Raji (cell line): ENCODE results near the gene DDX55.

ENCODE experiments used
- POLR2A ChIP-seq: IDR thresholded peaks from 2 replicates; pipeline ENCODE4 v1.6.1; 2011; ENCODE audit warnings: low read depth, low read length, control low read depth; ENCODE audit not compliant: insufficient read depth

DDX55 gene

GRCh38 chr12:123601602-123602489, at the start of gene DDX55:
TSS of gene DDX55 (plus strand) at chr12:123602099. CDS start at chr12:123602149, 50 bp downstream.
- TF ChIP-seq POLR2A = peak; percentile 98

- no peak for TF ChIP-seq POLR2A
Measured at GRCh38 chr12:123559468-123559867, 42.4 kb upstream of the DDX55 start.

- no peak for TF ChIP-seq POLR2A
Measured at GRCh38 chr12:123571343-123571813, 30.5 kb upstream of the DDX55 start.

DNA sequence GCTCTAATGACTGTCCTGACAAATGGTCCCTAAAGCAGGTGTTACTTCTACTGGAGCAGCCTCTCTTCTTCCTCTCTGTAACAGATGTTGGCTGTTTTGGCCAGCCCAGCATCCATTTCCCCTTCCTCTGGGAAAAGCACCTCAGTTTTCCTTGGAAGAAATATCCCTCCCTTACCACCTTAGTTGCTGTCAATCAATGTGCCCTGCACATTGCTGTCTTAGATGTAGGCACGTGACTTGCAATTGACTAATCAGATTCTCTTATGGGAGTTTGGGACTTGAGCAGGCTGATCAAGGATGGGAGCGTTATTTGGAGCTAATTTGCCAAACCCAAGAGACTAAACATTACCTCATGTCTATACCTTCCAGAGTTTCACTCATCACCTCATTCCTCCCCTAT, 29.5 kb upstream of the DDX55 start:
- TF ChIP-seq POLR2A = no peak

DNA sequence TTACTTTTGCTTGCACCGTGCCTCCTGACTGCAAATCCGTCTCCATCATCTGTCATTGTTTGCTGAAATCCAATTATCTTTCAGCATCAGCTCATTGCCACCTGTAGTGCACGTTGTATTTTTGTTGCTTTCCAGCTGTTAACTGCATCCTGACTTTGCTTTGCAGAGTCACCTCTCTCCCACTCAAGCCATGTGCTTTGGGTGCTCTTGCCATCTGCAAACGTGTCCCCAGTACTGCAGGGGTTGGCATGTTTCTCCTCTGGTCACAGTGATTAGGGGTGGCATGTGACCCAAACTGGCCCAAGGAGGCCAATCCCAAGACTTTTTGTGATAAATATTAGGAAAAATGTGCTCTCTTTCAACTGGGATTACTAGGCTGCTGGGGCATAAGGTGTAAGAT, 28.0 kb upstream of the DDX55 start:
- no peak for TF ChIP-seq POLR2A

DNA sequence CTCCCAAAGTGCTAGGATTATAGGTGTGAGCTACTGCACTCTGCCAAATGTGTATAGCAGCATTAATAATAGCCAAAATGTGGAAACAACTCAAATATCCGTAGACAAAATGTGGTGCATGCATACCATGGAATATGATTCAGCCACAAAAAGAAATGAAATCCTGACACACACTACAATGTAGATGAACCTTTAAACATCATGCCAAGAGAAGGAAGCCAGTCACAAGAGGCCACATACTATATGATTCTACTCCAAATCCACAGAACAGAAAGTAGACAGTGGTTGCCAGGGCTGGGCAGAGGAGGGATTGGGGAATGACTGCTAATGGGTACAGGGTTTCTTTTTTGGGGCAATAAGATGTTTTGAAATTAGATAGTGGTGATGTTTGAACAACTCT, 25.3 kb upstream of the DDX55 start:
- TF ChIP-seq POLR2A = no peak

DNA sequence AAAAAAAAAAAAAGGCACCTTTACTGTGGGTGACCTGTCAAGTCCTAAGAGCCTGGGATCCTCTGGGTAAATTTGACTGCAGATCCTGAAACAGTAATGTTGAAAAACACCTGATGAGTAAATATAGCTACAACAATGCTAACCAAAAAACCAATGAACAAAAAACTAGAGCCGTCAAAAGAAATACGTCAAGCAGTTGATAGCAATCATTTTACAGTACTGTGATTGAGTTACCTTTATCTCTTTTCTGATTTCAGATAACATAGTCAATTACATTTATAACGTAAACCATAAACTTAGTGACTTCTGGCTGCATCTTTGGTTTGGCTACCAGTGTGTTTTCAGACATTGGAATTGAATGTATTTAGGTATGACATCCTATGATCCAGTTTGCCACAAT, 23.7 kb upstream of the DDX55 start:
- no peak for TF ChIP-seq POLR2A

GRCh38 chr12:123580772-123581171, 21.1 kb upstream of the DDX55 start:
- TF ChIP-seq POLR2A = no peak

GRCh38 chr12:123591702-123592481, 10.0 kb upstream of the DDX55 start:
- no peak for TF ChIP-seq POLR2A

DNA sequence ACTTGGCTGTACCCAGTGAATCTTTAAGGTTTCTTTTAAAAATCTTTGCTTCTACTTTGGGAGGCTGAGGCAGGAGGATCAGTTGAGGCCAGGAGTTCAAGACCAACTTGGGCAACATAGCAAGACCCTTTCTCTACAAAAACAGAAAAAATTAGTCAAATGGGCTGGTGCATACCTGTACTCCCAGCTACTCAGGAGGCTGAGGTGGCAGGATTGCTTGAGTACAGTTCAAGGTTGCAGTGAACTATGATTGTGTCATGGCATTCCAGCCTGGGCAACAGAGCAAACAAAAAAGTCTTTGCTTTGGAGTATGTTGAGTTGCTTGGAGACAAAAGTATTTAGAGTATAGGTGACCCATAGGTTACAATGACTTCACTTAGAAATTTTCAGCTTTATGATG, 6.2 kb upstream of the DDX55 start:
- no peak for TF ChIP-seq POLR2A

DNA sequence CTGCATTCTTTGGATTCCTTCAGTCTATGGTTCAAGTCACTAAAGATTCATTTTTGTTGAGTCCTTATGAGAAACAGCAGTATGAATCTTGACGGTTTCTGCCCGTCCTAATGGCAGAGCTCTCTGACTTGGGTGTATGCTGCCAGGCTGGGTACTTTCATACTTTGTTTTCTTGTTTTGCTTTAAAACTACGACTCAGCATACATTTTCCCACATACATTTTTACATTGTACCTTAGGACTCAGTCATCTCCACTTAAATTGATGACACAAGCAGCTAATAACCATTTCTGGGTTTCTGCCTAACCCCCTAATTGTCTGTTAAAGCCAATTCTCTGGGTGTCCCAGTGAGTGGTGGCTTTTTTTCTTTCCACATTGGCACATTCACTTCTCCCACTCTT, 4.8 kb upstream of the DDX55 start:
- no peak for TF ChIP-seq POLR2A

DNA sequence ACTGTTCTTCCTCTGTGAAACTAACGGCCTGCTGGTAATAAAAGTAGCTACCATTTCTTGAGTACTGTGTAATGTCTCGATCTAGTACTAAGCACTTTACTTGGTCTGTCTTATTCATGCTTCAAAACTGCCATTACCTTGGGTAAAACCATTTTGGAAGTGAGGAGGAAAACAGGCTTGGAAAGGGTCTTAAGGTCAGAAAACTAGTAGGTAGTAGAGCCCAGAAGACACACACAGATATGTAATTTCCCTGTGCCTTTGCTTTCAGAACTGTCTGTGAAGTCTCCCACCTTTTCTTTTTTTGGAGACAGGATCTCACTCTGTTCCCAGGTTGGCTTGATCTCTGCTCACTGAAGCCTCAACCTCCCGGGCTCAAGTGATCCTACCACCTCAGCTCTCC, 3.4 kb upstream of the DDX55 start:
- TF ChIP-seq POLR2A = no peak

DNA sequence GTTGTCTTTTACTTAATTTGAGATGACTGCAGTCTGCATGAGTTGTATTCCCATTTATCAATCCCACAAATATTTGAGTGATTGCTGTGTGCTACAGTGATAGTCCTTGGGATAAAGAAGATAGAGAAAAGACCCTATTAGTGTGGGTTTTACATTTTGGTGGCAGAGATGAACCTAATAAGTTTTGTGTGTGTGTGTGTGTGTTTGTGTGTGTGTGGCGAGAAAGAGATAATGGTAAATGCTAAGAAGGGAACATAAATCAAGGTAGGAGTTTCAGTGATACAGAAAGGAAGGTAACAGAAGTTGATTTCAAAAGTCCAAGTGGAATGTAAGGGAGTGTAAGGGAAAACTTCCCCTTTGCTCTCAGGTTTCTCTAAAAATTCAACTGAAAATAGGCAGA, 2.6 kb upstream of the DDX55 start:
- no peak for TF ChIP-seq POLR2A

DNA sequence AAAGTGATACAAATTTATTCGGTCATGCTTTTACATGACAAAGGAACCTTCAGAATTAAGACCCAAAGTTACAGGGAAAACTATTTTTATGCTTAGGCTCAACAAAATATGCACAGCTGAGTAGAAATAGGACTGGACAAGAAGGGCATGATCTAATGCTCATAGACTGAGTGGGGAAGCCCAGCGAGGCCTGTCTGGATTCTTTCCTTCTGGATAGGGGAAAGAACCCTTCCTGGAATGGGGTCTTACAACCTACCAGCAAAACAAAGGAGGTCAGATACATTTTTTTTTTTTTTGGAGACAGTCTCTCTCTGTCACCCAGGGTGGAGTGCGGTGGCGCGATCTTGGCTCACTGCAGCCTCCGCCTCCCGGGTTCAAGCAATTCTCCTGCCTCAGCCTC, 2.2 kb upstream of the DDX55 start:
- no peak for TF ChIP-seq POLR2A

GRCh38 chr12:123602651-123603195, 824 bp downstream of the DDX55 start:
- TF ChIP-seq POLR2A = no peak

GRCh38 chr12:123607756-123608155, 5.9 kb downstream of the DDX55 start:
- no peak for TF ChIP-seq POLR2A

DNA sequence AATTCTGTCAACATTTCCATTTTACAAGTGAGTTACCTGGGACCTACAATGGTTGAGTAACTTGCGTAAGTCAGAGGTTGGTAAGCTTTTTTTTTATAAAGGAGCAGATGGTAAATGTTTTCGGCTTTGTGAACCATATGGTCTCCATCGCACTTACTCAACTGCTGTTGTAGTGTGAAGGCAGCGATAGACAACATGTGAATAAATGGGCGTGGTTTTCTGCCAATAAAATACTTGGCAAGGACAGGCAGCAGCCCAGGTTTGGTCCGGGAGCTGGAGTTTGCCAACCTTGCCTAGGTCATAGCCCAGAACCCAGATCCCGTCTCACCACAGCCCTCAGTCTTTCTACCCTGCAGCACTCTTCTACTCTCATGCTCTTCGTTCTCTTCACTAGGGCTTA, 6.3 kb downstream of the DDX55 start:
- no peak for TF ChIP-seq POLR2A

DNA sequence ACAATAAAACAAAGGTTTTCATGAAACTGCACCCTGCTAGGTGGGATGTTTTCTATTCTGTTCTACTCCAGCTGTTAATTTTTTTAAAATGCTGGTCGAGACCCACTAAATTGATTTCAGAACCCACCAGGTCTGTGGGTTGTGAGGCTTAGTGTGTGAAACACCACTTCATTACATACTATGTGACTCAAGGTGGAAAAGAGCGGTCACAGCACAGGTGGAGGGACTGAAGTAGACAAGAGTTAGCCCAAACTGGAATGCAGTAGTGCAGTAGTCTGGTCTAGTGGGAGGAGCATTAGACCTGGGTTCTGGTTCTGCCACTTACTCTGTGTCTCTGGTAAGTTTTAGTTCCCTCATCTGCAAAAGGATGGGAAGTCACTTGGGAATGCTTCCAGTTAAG, 12.2 kb downstream of the DDX55 start:
- no peak for TF ChIP-seq POLR2A
